HL-60 (cell line): ENCODE measurements around the gene SHH.

Source experiments
- DNase-seq, 2 experiments: peaks; one replicate each; pipeline ENCODE4 v3.0.0-alpha.2; 2010 to 2020; ENCODE audit warnings: low read depth in 1 of 2, low spot score in 1 of 2
- H3K27ac ChIP-seq: fragments of 250-450 bp; sonication (Bioruptor Pico); replicated peaks from 2 replicates; pipeline ENCODE4 v1.5.1; 2020; ENCODE audit warnings: mild to moderate bottlenecking, moderate library complexity
- H3K27me3 ChIP-seq: fragments of 250-450 bp; sonication (Bioruptor Pico); 2 replicates; pipeline ENCODE4 v1.5.1; 2021; ENCODE audit warnings: mild to moderate bottlenecking, moderate library complexity; ENCODE audit not compliant: insufficient read depth, poor library complexity, severe bottlenecking
- H3K4me3 ChIP-seq: replicated peaks from 2 replicates; pipeline ENCODE4 v1.5.1; 2011; ENCODE audit warnings: mild to moderate bottlenecking, control low read depth, low read length; ENCODE audit not compliant: insufficient read depth
- GABPA ChIP-seq: IDR thresholded peaks from 2 replicates; pipeline ENCODE4 v1.6.1; 2012; ENCODE audit warnings: low read depth
- POLR2AphosphoS5 ChIP-seq: IDR thresholded peaks from 2 replicates; pipeline ENCODE4 v1.6.1; 2012; ENCODE audit warnings: low read depth
- SPI1 ChIP-seq: IDR thresholded peaks from 2 replicates; pipeline ENCODE4 v1.6.1; 2012; ENCODE audit warnings: low read depth, mild to moderate bottlenecking, borderline replicate concordance
- TF ChIP-seq, protein P1 (sequence below): IDR thresholded peaks from one replicate; pipeline ENCODE4 v1.5.1; 2011; ENCODE audit warnings: low read length, control low read depth, inconsistent platforms; ENCODE audit not compliant: insufficient read depth
- TF ChIP-seq, protein P2 (sequence below): IDR thresholded peaks from 2 replicates; pipeline ENCODE4 v1.6.1; 2012; ENCODE audit warnings: low read depth; ENCODE audit not compliant: insufficient replicate concordance

The SHH gene

DNA sequence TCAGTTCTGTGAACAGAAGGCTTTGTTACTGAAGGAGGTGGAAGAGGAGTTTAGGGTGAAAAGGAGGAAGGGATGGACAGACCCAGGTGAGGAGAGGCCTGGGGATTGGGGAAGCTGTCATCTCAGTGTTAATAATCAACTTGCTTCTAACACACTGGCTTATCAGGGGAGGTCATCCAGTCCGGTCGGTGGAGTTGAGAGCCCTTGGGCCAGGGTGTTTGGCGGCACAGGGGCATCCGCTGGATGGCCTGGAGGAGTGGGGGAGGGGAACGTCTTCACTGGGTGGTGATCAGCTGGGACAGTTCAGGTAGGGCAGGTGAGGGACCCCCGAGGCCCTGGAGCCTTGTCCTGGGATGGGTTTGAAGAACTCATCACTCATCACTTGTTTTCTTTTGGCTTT lies 33.9 kb downstream of the SHH start:
- TF ChIP-seq, protein P1, sequence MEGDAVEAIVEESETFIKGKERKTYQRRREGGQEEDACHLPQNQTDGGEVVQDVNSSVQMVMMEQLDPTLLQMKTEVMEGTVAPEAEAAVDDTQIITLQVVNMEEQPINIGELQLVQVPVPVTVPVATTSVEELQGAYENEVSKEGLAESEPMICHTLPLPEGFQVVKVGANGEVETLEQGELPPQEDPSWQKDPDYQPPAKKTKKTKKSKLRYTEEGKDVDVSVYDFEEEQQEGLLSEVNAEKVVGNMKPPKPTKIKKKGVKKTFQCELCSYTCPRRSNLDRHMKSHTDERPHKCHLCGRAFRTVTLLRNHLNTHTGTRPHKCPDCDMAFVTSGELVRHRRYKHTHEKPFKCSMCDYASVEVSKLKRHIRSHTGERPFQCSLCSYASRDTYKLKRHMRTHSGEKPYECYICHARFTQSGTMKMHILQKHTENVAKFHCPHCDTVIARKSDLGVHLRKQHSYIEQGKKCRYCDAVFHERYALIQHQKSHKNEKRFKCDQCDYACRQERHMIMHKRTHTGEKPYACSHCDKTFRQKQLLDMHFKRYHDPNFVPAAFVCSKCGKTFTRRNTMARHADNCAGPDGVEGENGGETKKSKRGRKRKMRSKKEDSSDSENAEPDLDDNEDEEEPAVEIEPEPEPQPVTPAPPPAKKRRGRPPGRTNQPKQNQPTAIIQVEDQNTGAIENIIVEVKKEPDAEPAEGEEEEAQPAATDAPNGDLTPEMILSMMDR = no peak
- Histone ChIP-seq H3K27me3 (no peaks in the 10 kb centered on the region), H3K27ac (no peak overlapping the region), H3K4me3 (no peak overlapping the region)
- DNase-seq = no peak

DNA sequence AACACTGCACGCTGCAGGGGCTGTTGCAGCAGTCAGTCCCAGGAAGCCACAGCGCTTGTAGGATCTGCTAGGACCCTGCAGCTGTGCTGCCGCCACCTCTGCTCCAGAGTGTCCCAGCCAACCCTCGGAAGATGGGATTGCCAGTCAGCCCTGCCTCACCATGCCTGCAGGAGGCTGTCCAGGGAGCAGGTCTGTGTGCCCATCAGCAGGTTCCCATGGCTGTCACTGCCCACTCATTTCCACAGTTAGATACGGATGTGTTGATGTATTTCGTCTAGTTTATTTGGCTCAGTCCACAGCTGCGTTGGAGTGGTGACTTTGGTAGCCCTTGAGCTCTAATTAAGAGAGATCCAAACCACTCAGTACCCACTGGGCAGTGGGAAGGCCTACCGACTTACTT lies 35.7 kb downstream of the SHH start:
- no peak for TF ChIP-seq GABPA
- TF ChIP-seq POLR2AphosphoS5 = no peak
- TF ChIP-seq, protein P2, sequence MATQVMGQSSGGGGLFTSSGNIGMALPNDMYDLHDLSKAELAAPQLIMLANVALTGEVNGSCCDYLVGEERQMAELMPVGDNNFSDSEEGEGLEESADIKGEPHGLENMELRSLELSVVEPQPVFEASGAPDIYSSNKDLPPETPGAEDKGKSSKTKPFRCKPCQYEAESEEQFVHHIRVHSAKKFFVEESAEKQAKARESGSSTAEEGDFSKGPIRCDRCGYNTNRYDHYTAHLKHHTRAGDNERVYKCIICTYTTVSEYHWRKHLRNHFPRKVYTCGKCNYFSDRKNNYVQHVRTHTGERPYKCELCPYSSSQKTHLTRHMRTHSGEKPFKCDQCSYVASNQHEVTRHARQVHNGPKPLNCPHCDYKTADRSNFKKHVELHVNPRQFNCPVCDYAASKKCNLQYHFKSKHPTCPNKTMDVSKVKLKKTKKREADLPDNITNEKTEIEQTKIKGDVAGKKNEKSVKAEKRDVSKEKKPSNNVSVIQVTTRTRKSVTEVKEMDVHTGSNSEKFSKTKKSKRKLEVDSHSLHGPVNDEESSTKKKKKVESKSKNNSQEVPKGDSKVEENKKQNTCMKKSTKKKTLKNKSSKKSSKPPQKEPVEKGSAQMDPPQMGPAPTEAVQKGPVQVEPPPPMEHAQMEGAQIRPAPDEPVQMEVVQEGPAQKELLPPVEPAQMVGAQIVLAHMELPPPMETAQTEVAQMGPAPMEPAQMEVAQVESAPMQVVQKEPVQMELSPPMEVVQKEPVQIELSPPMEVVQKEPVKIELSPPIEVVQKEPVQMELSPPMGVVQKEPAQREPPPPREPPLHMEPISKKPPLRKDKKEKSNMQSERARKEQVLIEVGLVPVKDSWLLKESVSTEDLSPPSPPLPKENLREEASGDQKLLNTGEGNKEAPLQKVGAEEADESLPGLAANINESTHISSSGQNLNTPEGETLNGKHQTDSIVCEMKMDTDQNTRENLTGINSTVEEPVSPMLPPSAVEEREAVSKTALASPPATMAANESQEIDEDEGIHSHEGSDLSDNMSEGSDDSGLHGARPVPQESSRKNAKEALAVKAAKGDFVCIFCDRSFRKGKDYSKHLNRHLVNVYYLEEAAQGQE = no peak
- TF ChIP-seq, protein P1 = no peak
- TF ChIP-seq SPI1 = no peak
- Histone ChIP-seq H3K4me3 (no peak overlapping the region), H3K27me3 (no peaks in the 10 kb centered on the region), H3K27ac (no peak overlapping the region)
- no peak for DNase-seq

DNA sequence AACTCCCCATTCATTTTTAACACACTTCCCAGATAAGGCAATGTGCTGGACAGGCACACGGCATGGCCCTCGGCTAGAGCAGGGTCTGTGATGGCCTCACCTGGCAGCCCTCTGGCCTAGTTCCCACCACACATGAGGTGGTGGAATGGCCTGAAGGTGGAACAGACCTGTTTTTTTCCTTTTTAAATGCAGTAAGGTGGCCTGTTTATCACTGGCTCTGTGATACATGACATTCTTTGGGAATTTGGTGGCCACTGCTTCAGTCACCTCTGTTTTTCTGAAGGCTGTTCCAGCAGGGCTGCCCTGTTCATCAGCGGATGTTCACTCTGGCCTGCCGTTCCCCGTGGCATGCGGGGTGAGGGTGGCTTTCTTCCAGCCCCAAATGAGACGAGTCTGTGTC lies 36.6 kb downstream of the SHH start:
- Histone ChIP-seq H3K27ac (no peak overlapping the region), H3K4me3 (no peak overlapping the region), H3K27me3 (no peaks in the 10 kb centered on the region)
- TF ChIP-seq GABPA (no peak), SPI1 (no peak), POLR2AphosphoS5 (no peak)
- TF ChIP-seq, protein P2 = no peak
- TF ChIP-seq, protein P1 = no peak
- no peak for DNase-seq

DNA sequence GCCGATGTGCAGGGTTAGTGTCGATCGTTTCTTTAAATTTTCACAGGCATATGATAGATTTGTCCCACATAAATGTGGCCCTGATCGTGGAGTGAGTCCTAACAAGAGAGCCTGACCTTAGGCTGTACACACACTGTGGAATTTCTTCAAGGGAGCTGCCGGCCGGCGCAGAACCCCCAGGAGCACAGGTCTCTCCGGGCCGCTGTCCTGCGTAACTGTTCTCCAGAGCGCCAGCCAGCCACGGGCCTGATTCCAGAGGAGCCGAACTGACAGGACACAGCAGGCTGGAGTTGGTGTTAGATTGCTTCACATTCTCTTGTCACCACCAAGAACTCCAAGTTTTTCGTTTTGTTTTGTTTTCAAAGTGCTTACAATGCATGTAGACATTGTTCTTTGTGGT lies 37.3 kb downstream of the SHH start:
- H3K27me3 ChIP-seq = no peaks in the 10 kb centered on the region
- no peak overlapping the region for H3K27ac ChIP-seq
- DNase-seq = no peak
- TF ChIP-seq, protein P2 = no peak
- TF ChIP-seq SPI1 (no peak), POLR2AphosphoS5 (no peak)
- H3K4me3 ChIP-seq = no peak overlapping the region
